Naive thymus-derived CD4-positive, alpha-beta T cell (primary cell): Measurements from ENCODE around the gene UQCR11. TPM values are rescaled to one million over a fixed set of nuclear protein-coding genes. Genes with fewer than 3 reads are reported as not detected.

Experiments used
- ATAC-seq: fragments of 150-1000 bp; cut with Tn5 transposase; 2 replicates; pipeline ENCODE4 v1.10.0; 2021; ENCODE audit warnings: mild to moderate bottlenecking, moderate library complexity
- CTCF ChIA-PET: fragments of 350-600 bp; sonication (Branson Sonifier 250); formaldehyde crosslinking; loops from one replicate; lab custom pipeline; 2021; ENCODE audit warnings: antibody characterized with exemption; lab: Charles Lee
- POLR2A ChIA-PET: fragments of 350-600 bp; sonication (Branson Sonifier 250); formaldehyde crosslinking; loops from one replicate; lab custom pipeline; 2021; ENCODE audit warnings: antibody characterized with exemption, inconsistent platforms; lab: Charles Lee
- DNase-seq, 9 donors: peaks; one replicate each; pipeline versions ENCODE4 v3.0.0 to v3.0.0-alpha.2; 2020 to 2022; ENCODE audit warnings: mixed read lengths in 1 of 9
- H3K27ac ChIP-seq: one replicate; pipeline ENCODE4 v1.7.0; 2013; ENCODE audit warnings: mild to moderate bottlenecking, low read depth, low read length, moderate library complexity
- H3K27me3 ChIP-seq, 2 donors: one replicate each; pipeline ENCODE4 v1.7.0; 2013; ENCODE audit warnings: low read length in 2 of 2, mild to moderate bottlenecking in 2 of 2, moderate library complexity in 2 of 2; ENCODE audit not compliant: control insufficient read depth in 2 of 2, insufficient read depth in 2 of 2
- H3K36me3 ChIP-seq, 3 experiments: 1 replicate in 2 of 3; 2 replicates in 1 of 3; pipeline ENCODE4 v1.7.0; 2013; ENCODE audit warnings: low read length in 3 of 3, mild to moderate bottlenecking in 3 of 3, moderate library complexity in 1 of 3; ENCODE audit not compliant: insufficient read depth in 3 of 3, control insufficient read depth in 2 of 3
- H3K4me1 ChIP-seq, 2 donors: one replicate each; pipeline ENCODE4 v1.7.0; 2013; ENCODE audit warnings: low read length in 2 of 2, mild to moderate bottlenecking in 2 of 2, moderate library complexity in 1 of 2; ENCODE audit not compliant: control insufficient read depth in 2 of 2, insufficient read depth in 2 of 2
- H3K4me3 ChIP-seq: 2 replicates; pipeline ENCODE4 v1.7.0; 2013; ENCODE audit warnings: mild to moderate bottlenecking, low read length
- H3K9me3 ChIP-seq, 3 experiments: 1 replicate in 2 of 3; 2 replicates in 1 of 3; pipeline ENCODE4 v1.7.0; 2013; ENCODE audit warnings: low read length in 3 of 3; ENCODE audit not compliant: control insufficient read depth in 2 of 3
- H3K27ac Mint-ChIP-seq, 9 donors: one replicate each; pipeline ENCODE4 v1.8.0; 2020 to 2022; ENCODE audit warnings: mixed read lengths in 9 of 9, mild to moderate bottlenecking in 8 of 9, moderate library complexity in 5 of 9, inconsistent platforms in 2 of 9
- H3K27me3 Mint-ChIP-seq, 5 donors: one replicate each; pipeline ENCODE4 v1.8.0; 2021 to 2022; ENCODE audit warnings: mixed read lengths in 5 of 5, mild to moderate bottlenecking in 1 of 5
- H3K36me3 Mint-ChIP-seq, 5 donors: one replicate each; pipeline ENCODE4 v1.8.0; 2020 to 2022; ENCODE audit warnings: mixed read lengths in 5 of 5, mild to moderate bottlenecking in 3 of 5, inconsistent platforms in 1 of 5
- H3K4me1 Mint-ChIP-seq, 7 donors: one replicate each; pipeline ENCODE4 v1.8.0; 2020 to 2022; ENCODE audit warnings: mixed read lengths in 7 of 7, mild to moderate bottlenecking in 3 of 7, inconsistent platforms in 1 of 7
- H3K4me3 Mint-ChIP-seq, 10 donors: one replicate each; pipeline ENCODE4 v1.8.0; 2020 to 2022; ENCODE audit warnings: mild to moderate bottlenecking in 10 of 10, mixed read lengths in 10 of 10, moderate library complexity in 6 of 10, inconsistent platforms in 2 of 10
- H3K9me3 Mint-ChIP-seq, 11 donors: one replicate each; pipeline ENCODE4 v1.8.0; 2020 to 2022; ENCODE audit warnings: mixed read lengths in 11 of 11, mild to moderate bottlenecking in 4 of 11, inconsistent platforms in 1 of 11, moderate library complexity in 1 of 11
- intact Hi-C, 2 donors: fragments of 100-400 bp; cut with micrococcal nuclease; formaldehyde crosslinking; loops; one replicate each; pipeline ENCODE4 v1.15.1; 2023
- polyA plus RNA-seq, 2 donors: library from polyadenylated mRNA; unstranded; fragments of 300-500 nt; fragmentation: Illumina TruSeq; gene quantifications; one replicate each; pipeline ENCODE4 v1.2.3, GENCODE V29; 2021
- total RNA-seq, 6 experiments: library from RNA in 5 of 6; stranded (reverse) in 5 of 6; gene quantifications; 1 replicate in 5 of 6; 2 replicates in 1 of 6; pipeline ENCODE4 v1.2.3 and lab custom pipeline; 2021 to 2026

UQCR11 gene
- total and polyA plus RNA-seq, 7 experiments from 2014 or later, result 94.3 to 606 (median 148) TPM

GRCh38 chr19:1636325-1637236 is 31.3 kb upstream of the UQCR11 start:
- intact Hi-C loops, result no loop called here
- H3K4me3 ChIP-seq, result no peak overlapping the region
- no peak for ATAC-seq
- H3K4me3 Mint-ChIP-seq, result no peak overlapping the region
- no peaks in the 10 kb centered on the region for H3K9me3 Mint-ChIP-seq
- no peak for DNase-seq
- peaks cover 0 to 17% (median 9%) of the 10 kb centered on the region in 7 donors for H3K4me1 Mint-ChIP-seq
- peaks cover 4 to 19% (median 12%) of the 10 kb centered on the region in 5 donors for H3K36me3 Mint-ChIP-seq
- no peak overlapping the region for H3K27ac ChIP-seq
- H3K27ac Mint-ChIP-seq, result no peak overlapping the region
- H3K27me3 ChIP-seq, result no peaks in the 10 kb centered on the region
- no peaks in the 10 kb centered on the region for H3K4me1 ChIP-seq
- no peaks in the 10 kb centered on the region for H3K27me3 Mint-ChIP-seq
- POLR2A ChIA-PET, result no interaction called here
- no peaks in the 10 kb centered on the region for H3K9me3 ChIP-seq
- CTCF ChIA-PET, result no interaction called here
- peaks cover 0 to 79% (median 0%) of the 10 kb centered on the region in 3 experiments for H3K36me3 ChIP-seq

- Mint-ChIP-seq H3K27ac (no peak overlapping the region), H3K27me3 (no peaks in the 10 kb centered on the region), H3K4me1 (peaks cover 0 to 17% (median 9%) of the 10 kb centered on the region in 7 donors), H3K9me3 (no peaks in the 10 kb centered on the region), H3K36me3 (peaks cover 4 to 19% (median 12%) of the 10 kb centered on the region in 5 donors), H3K4me3 (no peak overlapping the region)
- H3K9me3 ChIP-seq, result no peaks in the 10 kb centered on the region
- ChIA-PET POLR2A (no interaction called here), CTCF (no interaction called here)
- H3K4me1 ChIP-seq, result no peaks in the 10 kb centered on the region
- intact Hi-C loops, result no loop called here
- no peak overlapping the region for H3K4me3 ChIP-seq
- no peak for ATAC-seq
- peaks cover 0 to 89% (median 0%) of the 10 kb centered on the region in 3 experiments for H3K36me3 ChIP-seq
- no peak for DNase-seq
- no peaks in the 10 kb centered on the region for H3K27me3 ChIP-seq
- H3K27ac ChIP-seq, result no peak overlapping the region
Observed at GRCh38 chr19:1634938-1635243, 29.6 kb upstream of the UQCR11 start.

DNA sequence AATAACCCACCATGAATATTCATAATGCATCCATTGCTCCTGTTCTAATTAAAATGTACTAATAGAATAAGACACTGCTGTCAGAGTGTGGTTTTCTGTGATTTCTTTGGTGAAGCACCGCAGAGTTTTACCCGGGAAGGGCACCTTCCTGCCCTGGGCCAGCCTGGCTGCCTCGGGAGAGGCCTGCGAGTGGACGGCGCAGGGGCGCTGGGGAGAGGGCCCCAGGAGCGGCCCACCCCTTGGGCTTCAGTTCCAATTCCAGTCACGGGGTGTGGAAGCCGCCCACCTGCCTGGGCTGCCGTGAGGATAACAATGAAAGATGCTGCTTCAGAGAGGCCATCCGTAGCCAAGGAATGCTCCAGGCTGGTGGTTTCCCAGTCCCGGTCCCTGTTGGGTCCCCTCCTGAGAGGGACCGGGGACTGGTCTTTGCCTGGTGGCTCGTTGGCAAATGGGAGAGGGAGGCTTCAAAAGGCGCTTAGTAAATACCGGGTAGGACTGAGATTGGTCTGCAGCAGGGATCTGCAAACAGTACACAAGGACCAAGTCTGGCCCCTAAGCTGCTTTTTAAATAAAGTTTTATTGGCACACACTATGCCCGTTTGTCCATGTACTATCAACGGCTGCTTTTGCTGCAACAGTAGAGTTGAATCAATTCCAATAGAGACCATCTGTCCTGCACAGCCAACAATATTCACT is 29.1 kb upstream of the UQCR11 start:
- H3K27ac Mint-ChIP-seq, result no peak overlapping the region
- H3K36me3 Mint-ChIP-seq, result peaks cover 0 to 14% (median 7%) of the 10 kb centered on the region in 5 donors
- intact Hi-C loops, result no loop called here
- no peaks in the 10 kb centered on the region for H3K4me1 ChIP-seq
- H3K27me3 ChIP-seq, result no peaks in the 10 kb centered on the region
- ATAC-seq (no peak), DNase-seq (no peak)
- no peaks in the 10 kb centered on the region for H3K9me3 Mint-ChIP-seq
- H3K27me3 Mint-ChIP-seq, result no peaks in the 10 kb centered on the region
- no peak overlapping the region for H3K4me3 ChIP-seq
- no peak overlapping the region for H3K4me3 Mint-ChIP-seq
- peaks cover 0 to 15% (median 5%) of the 10 kb centered on the region in 7 donors for H3K4me1 Mint-ChIP-seq
- H3K36me3 ChIP-seq, result peaks cover 0 to 86% (median 0%) of the 10 kb centered on the region in 3 experiments
- ChIA-PET POLR2A (no interaction called here), CTCF (no interaction called here)
- H3K27ac ChIP-seq, result no peak overlapping the region
- no peaks in the 10 kb centered on the region for H3K9me3 ChIP-seq

GRCh38 chr19:1633269-1633826 is 28.1 kb upstream of the UQCR11 start:
- H3K36me3 Mint-ChIP-seq, result peaks cover 0 to 11% (median 1%) of the 10 kb centered on the region in 5 donors
- no peak overlapping the region for H3K4me3 Mint-ChIP-seq
- peaks cover 0 to 15% (median under 1%) of the 10 kb centered on the region in 7 donors for H3K4me1 Mint-ChIP-seq
- Histone ChIP-seq H3K9me3 (no peaks in the 10 kb centered on the region), H3K36me3 (peaks cover 0 to 75% (median 0%) of the 10 kb centered on the region in 3 experiments), H3K27ac (no peak overlapping the region), H3K4me3 (no peak overlapping the region), H3K4me1 (no peaks in the 10 kb centered on the region), H3K27me3 (no peaks in the 10 kb centered on the region)
- intact Hi-C loops, result no loop called here
- ChIA-PET CTCF (no interaction called here), POLR2A (no interaction called here)
- no peak overlapping the region for H3K27ac Mint-ChIP-seq
- ATAC-seq (no peak), DNase-seq (no peak)
- H3K27me3 Mint-ChIP-seq, result no peaks in the 10 kb centered on the region
- H3K9me3 Mint-ChIP-seq, result no peaks in the 10 kb centered on the region

GRCh38 chr19:1632462-1633268 is 27.4 kb upstream of the UQCR11 start:
- CTCF ChIA-PET, result interaction anchor here (0.6 kb wide), 1 partner anchor 26 kb away, joined by 3 read pairs; no protein-coding TSS in a partner anchor
- Mint-ChIP-seq H3K27ac (peak overlapping the region in 2 of 9 donors; percentile 28 to 61), H3K36me3 (peaks cover 0 to 11% (median 0%) of the 10 kb centered on the region in 5 donors), H3K27me3 (no peaks in the 10 kb centered on the region), H3K4me1 (peaks cover 0 to 15% (median 0%) of the 10 kb centered on the region in 7 donors), H3K4me3 (no peak overlapping the region), H3K9me3 (no peaks in the 10 kb centered on the region)
- POLR2A ChIA-PET, result no interaction called here
- no peaks in the 10 kb centered on the region for H3K27me3 ChIP-seq
- ATAC-seq (no peak), DNase-seq (no peak)
- no peak overlapping the region for H3K4me3 ChIP-seq
- intact Hi-C loops, result no loop called here
- no peak overlapping the region for H3K27ac ChIP-seq
- H3K36me3 ChIP-seq, result peaks cover 0 to 71% (median 0%) of the 10 kb centered on the region in 3 experiments
- H3K4me1 ChIP-seq, result no peaks in the 10 kb centered on the region
- no peaks in the 10 kb centered on the region for H3K9me3 ChIP-seq

GRCh38 chr19:1631557-1632100 is 26.4 kb upstream of the UQCR11 start:
- Mint-ChIP-seq H3K27ac (no peak overlapping the region), H3K27me3 (no peaks in the 10 kb centered on the region), H3K4me1 (peaks cover 0 to 10% (median 0%) of the 10 kb centered on the region in 7 donors), H3K9me3 (no peaks in the 10 kb centered on the region), H3K36me3 (peaks cover 0 to 11% (median 0%) of the 10 kb centered on the region in 5 donors), H3K4me3 (no peak overlapping the region)
- Histone ChIP-seq H3K27me3 (no peaks in the 10 kb centered on the region), H3K4me3 (no peak overlapping the region), H3K36me3 (peaks cover 0 to 69% (median 0%) of the 10 kb centered on the region in 3 experiments), H3K27ac (no peak overlapping the region), H3K9me3 (no peaks in the 10 kb centered on the region), H3K4me1 (no peaks in the 10 kb centered on the region)
- ATAC-seq, result no peak
- intact Hi-C loops, result no loop called here
- ChIA-PET CTCF (no interaction called here), POLR2A (no interaction called here)
- no peak for DNase-seq
